B cell (primary cell): ENCODE data around the gene F8A2.
"Not testable (repeated sequence)": the region's sequence is repeated elsewhere in the genome, so short reads cannot be mapped to it uniquely, and the experiment has no call there.

Source experiments
- EZH2 ChIP-seq: IDR thresholded peaks from 2 replicates; pipeline ENCODE4 v1.6.1; 2012; ENCODE audit warnings: borderline replicate concordance, low read depth, mild to moderate bottlenecking, moderate library complexity, low read length; ENCODE audit not compliant: insufficient read depth, poor library complexity, severe bottlenecking
- TF ChIP-seq, protein P1 (sequence below): fragments of 200-600 bp; IDR thresholded peaks from one replicate; pipeline ENCODE4 v1.8.0; 2022; ENCODE audit warnings: antibody characterized with exemption, mild to moderate bottlenecking

DNA sequence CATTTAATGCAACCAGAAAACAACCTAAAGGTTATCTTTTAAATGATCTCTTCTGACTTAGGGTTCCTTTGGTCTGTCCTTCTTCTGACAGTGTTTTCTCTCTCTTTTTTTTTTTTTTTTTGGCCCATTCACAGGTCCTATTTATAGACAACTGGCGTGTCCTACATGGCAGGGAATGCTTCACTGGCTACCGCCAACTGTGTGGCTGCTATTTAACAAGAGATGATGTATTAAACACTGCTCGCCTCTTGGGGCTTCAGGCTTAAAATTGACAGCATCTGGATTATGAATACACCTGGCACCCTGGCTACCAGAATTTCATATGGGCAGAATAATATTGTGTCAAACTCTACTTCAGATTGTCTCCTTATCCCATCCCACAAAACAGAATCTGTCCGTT lies 32.4 kb upstream of the F8A2 start:
- TF ChIP-seq, protein P1, sequence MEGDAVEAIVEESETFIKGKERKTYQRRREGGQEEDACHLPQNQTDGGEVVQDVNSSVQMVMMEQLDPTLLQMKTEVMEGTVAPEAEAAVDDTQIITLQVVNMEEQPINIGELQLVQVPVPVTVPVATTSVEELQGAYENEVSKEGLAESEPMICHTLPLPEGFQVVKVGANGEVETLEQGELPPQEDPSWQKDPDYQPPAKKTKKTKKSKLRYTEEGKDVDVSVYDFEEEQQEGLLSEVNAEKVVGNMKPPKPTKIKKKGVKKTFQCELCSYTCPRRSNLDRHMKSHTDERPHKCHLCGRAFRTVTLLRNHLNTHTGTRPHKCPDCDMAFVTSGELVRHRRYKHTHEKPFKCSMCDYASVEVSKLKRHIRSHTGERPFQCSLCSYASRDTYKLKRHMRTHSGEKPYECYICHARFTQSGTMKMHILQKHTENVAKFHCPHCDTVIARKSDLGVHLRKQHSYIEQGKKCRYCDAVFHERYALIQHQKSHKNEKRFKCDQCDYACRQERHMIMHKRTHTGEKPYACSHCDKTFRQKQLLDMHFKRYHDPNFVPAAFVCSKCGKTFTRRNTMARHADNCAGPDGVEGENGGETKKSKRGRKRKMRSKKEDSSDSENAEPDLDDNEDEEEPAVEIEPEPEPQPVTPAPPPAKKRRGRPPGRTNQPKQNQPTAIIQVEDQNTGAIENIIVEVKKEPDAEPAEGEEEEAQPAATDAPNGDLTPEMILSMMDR, result not testable (repeated sequence)
- TF ChIP-seq EZH2, result not testable (repeated sequence)
